Adrenal gland (tissue), 5 donors: Measurements from ENCODE around the gene NOS1.

ENCODE experiments used
- POLR2A ChIP-seq, 2 donors: fragments of 450-650 bp; IDR thresholded peaks; one replicate each; pipeline ENCODE4 v1.6.1; 2017; ENCODE audit warnings: antibody characterized with exemption in 2 of 2, mild to moderate bottlenecking in 2 of 2, moderate library complexity in 1 of 2
- TF ChIP-seq, protein P1 (sequence below), 6 experiments: fragments of 450-650 bp in 4 of 6; fragments of 200-600 bp in 2 of 6; sonication (generic) in 1 of 6; IDR thresholded peaks; 1 replicate in 5 of 6; 2 replicates in 1 of 6; pipeline versions ENCODE4 v1.5.1 to v1.8.0; 2016 to 2021; ENCODE audit warnings: antibody characterized with exemption in 6 of 6, mild to moderate bottlenecking in 2 of 6, moderate library complexity in 1 of 6
- donor health status: DM: no; HTN: no; CAD: no.

DNA sequence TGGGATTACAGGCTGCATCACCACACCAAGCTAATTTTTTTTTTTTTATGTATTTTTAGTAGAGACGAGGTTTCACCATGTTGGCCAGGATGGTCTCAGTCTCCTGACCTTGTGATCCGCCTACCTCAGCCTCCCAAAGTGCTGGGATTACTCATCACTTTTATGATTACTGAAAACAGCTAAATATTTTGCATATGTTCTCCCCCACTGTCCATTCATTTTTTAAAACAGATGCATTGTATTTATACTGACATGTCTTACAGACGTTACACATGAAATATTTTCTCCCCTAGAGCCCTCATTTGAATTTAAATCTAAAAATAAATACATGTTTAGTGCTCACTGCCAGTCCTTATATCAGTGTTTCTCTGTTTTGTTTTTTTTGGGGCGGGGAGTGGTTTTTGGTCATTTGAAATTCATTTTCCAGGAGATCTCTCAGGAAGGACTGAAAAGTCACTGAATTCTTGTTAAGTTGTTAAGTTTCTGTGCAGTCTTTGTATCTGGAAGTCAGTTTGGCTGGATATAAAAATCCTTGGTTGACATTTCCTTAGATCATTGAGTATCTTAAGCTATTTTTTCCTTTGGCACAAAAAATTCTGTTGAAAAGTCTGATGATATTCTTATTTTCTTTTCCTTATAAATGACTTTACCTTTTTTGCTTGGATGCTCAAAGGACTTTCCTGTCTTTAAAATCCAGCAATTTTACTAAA, 180.5 kb downstream of the NOS1 start:
- TF ChIP-seq POLR2A (IDR thresholded peaks at IDR 0.05), result no peak
- TF ChIP-seq, protein P1, sequence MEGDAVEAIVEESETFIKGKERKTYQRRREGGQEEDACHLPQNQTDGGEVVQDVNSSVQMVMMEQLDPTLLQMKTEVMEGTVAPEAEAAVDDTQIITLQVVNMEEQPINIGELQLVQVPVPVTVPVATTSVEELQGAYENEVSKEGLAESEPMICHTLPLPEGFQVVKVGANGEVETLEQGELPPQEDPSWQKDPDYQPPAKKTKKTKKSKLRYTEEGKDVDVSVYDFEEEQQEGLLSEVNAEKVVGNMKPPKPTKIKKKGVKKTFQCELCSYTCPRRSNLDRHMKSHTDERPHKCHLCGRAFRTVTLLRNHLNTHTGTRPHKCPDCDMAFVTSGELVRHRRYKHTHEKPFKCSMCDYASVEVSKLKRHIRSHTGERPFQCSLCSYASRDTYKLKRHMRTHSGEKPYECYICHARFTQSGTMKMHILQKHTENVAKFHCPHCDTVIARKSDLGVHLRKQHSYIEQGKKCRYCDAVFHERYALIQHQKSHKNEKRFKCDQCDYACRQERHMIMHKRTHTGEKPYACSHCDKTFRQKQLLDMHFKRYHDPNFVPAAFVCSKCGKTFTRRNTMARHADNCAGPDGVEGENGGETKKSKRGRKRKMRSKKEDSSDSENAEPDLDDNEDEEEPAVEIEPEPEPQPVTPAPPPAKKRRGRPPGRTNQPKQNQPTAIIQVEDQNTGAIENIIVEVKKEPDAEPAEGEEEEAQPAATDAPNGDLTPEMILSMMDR (IDR thresholded peaks at IDR 0.05), result no peak
